Ovary (tissue), 9 donors: ENCODE results near the gene KCNS1. TPM values are rescaled to one million over a fixed set of nuclear protein-coding genes. Genes with fewer than 3 reads are reported as not detected.

ENCODE experiments used
- DNase-seq, 5 donors: peaks; one replicate each; pipeline ENCODE4 v3.0.0-alpha.2; 2019 to 2020
- H3K27ac ChIP-seq, 2 donors: fragments of 200-600 bp; one replicate each; pipeline versions ENCODE4 v1.5.1 to v1.8.0; 2019 to 2022
- H3K27me3 ChIP-seq: fragments of 200-600 bp; one replicate; pipeline ENCODE4 v1.8.0; 2022
- H3K36me3 ChIP-seq: fragments of 200-600 bp; sonication (generic); one replicate; pipeline ENCODE4 v1.5.1; 2019
- H3K4me1 ChIP-seq: one replicate; pipeline ENCODE4 v1.8.1; 2013; ENCODE audit warnings: mild to moderate bottlenecking, moderate library complexity; ENCODE audit not compliant: insufficient read depth
- H3K4me3 ChIP-seq: fragments of 200-600 bp; sonication (generic); one replicate; pipeline ENCODE4 v1.5.1; 2017
- H3K9me3 ChIP-seq, 2 donors: fragments of 200-600 bp in 1 of 2; sonication (generic) in 1 of 2; one replicate each; pipeline versions ENCODE4 v1.5.1 to v1.8.1; 2013 to 2019; ENCODE audit warnings: mild to moderate bottlenecking in 1 of 2, moderate library complexity in 1 of 2
- CTCF ChIP-seq, 3 donors: fragments of 450-650 bp in 2 of 3; fragments of 200-600 bp in 1 of 3; IDR thresholded peaks; one replicate each; pipeline versions ENCODE4 v1.5.1 to v1.8.0; 2016 to 2022; ENCODE audit warnings: antibody characterized with exemption in 3 of 3, mild to moderate bottlenecking in 1 of 3
- EP300 ChIP-seq: sonication (generic); formaldehyde crosslinking; IDR thresholded peaks from one replicate; pipeline ENCODE4 v1.6.1; 2017; ENCODE audit warnings: antibody characterized with exemption
- POLR2A ChIP-seq: fragments of 450-650 bp; IDR thresholded peaks from one replicate; pipeline ENCODE4 v1.6.1; 2017; ENCODE audit warnings: antibody characterized with exemption, mild to moderate bottlenecking, moderate library complexity
- WGBS, 3 donors: extraction: QIAGEN DNeasy Blood & Tissue Kit in 1 of 3; methylation state at CpG; one replicate each; pipeline versions ENCODE4 v1.1.5 to v1.1.7; 2013 to 2017; 5-methylcytosine and 5-hydroxymethylcytosine counted together
- intact Hi-C, 4 donors: fragments of 100-400 bp; cut with DNase I; formaldehyde crosslinking; loops; one replicate each; pipeline versions ENCODE4 v1.11.0 to v1.15.1; 2022 to 2023
- polyA plus RNA-seq, 2 donors: library from polyadenylated mRNA; stranded (reverse); fragments of 200-250 nt in 1 of 2; fragments of 350-450 nt in 1 of 2; fragmentation: Illumina TruSeq in 1 of 2; extraction: RNeasy Lipid Tissue Mini Kit (QIAGEN cat#74804) in 1 of 2; gene quantifications; one replicate each; pipeline ENCODE4 v1.2.3, GENCODE V29; 2013 to 2014
- total RNA-seq, 7 donors: library from RNA; depleted of rRNA in 2 of 7; stranded (reverse); fragments of >200 nt in 2 of 7; fragmentation: NEBNext Ultra II Directional in 3 of 7; extraction: Animal tissue kit (Norgen Biotek cat#: 25700) in 3 of 7; gene quantifications; one replicate each; pipeline versions ENCODE4 v1.1.0 to v1.2.4, GENCODE V29; 2016 to 2023
- donor health status: DM: no; HTN: no; CAD: no; lungs with moderate emphysema.
- donor health status: DM: no; HTN: no; CAD: no.
- donor health status: Bipolar disorder and iron deficiency.
- donor health status: DM: yes; HTN: yes; CAD: no.
- donor health status: DM: no; HTN: no; CAD: no.
- donor health status: DM: yes; HTN: yes; CAD: no.

Gene KCNS1
- total and polyA plus RNA-seq, 9 donors: 0.02 to 0.80 TPM; not detected in 7

- WGBS, 3 donors: 57 to 71% (median 59%) methylated on average over 7 of the region's 7 CpGs
These were observed 48.1 kb downstream of the KCNS1 start for GRCh38 chr20:45052698-45053429.

GRCh38 chr20:45051204-45052060 lies 49.5 kb downstream of the KCNS1 start:
- Histone ChIP-seq H3K36me3 (no peaks in the 10 kb centered on the region), H3K9me3 (no peaks in the 10 kb centered on the region), H3K27ac (no peak overlapping the region), H3K4me3 (no peak overlapping the region), H3K4me1 (no peaks in the 10 kb centered on the region), H3K27me3 (no peaks in the 10 kb centered on the region)
- WGBS, 3 donors: 91 to 95% (median 93%) methylated on average over 3 of the region's 3 CpGs
- TF ChIP-seq POLR2A (no peak), EP300 (no peak), CTCF (IDR thresholded peaks at IDR 0.05) (no peak)
- intact Hi-C loops: no loop called here
- DNase-seq: no peak

More at GRCh38 chr20:45052698-45053429, 48.1 kb downstream of the KCNS1 start:
- no peaks in the 10 kb centered on the region for H3K9me3 ChIP-seq
- intact Hi-C loops: no loop called here
- H3K36me3 ChIP-seq: no peaks in the 10 kb centered on the region
- H3K4me3 ChIP-seq: no peak overlapping the region
- no peaks in the 10 kb centered on the region for H3K27me3 ChIP-seq
- H3K4me1 ChIP-seq: peaks cover 1% of the 10 kb centered on the region
- no peak overlapping the region for H3K27ac ChIP-seq
- DNase-seq: no peak
- no peak for TF ChIP-seq POLR2A

GRCh38 chr20:45049904-45050471 lies 50.9 kb downstream of the KCNS1 start:
- no peak overlapping the region for H3K4me3 ChIP-seq
- WGBS, 3 donors: 64 to 75% (median 70%) methylated on average over 5 of the region's 5 CpGs
- no peak for DNase-seq
- H3K4me1 ChIP-seq: no peaks in the 10 kb centered on the region
- no peaks in the 10 kb centered on the region for H3K9me3 ChIP-seq
- TF ChIP-seq EP300 (no peak), POLR2A (no peak), CTCF (IDR thresholded peaks at IDR 0.05) (no peak)
- intact Hi-C loops: no loop called here
- no peaks in the 10 kb centered on the region for H3K27me3 ChIP-seq
- no peaks in the 10 kb centered on the region for H3K36me3 ChIP-seq
- no peak overlapping the region for H3K27ac ChIP-seq

GRCh38 chr20:45049438-45049837 lies 51.5 kb downstream of the KCNS1 start:
- H3K9me3 ChIP-seq: no peaks in the 10 kb centered on the region
- DNase-seq: no peak
- H3K4me3 ChIP-seq: no peak overlapping the region
- H3K27ac ChIP-seq: no peak overlapping the region
- 71 to 75% (median 73%) methylated on average over 3 of the region's 3 CpGs for WGBS, 3 donors
- intact Hi-C loops: no loop called here
- no peaks in the 10 kb centered on the region for H3K36me3 ChIP-seq
- H3K4me1 ChIP-seq: no peaks in the 10 kb centered on the region
- TF ChIP-seq CTCF (IDR thresholded peaks at IDR 0.05): no peak
- TF ChIP-seq EP300: no peak
- no peak for TF ChIP-seq POLR2A
- H3K27me3 ChIP-seq: no peaks in the 10 kb centered on the region
